K562 (cell line): ENCODE results near the gene JKAMP. TPM values are rescaled to one million over a fixed set of nuclear protein-coding genes. Genes with fewer than 3 reads are reported as not detected.

ENCODE experiments used
- CBFB ChIP-seq: sonication (generic); formaldehyde crosslinking; IDR thresholded peaks from 2 replicates; pipeline ENCODE4 v1.4.0; 2020; ENCODE audit warnings: mild to moderate bottlenecking, missing genetic modification reagents
- CBX3 ChIP-seq, 2 experiments: IDR thresholded peaks; 1 replicate in 1 of 2; 2 replicates in 1 of 2; pipeline ENCODE4 v1.6.1; 2012; ENCODE audit warnings: inconsistent platforms in 2 of 2, low read length in 2 of 2, borderline replicate concordance in 1 of 2, control low read depth in 1 of 2
- CEBPB ChIP-seq: fragments of 450-650 bp; IDR thresholded peaks from 2 replicates; pipeline ENCODE4 v1.6.1; 2016; ENCODE audit warnings: missing genetic modification characterization, missing compliant biosample characterization
- DPF2 ChIP-seq: fragments of 450-650 bp; IDR thresholded peaks from 2 replicates; pipeline ENCODE4 v1.6.1; 2016
- FOXA3 ChIP-seq, 2 experiments: fragments of 450-650 bp in 1 of 2; sonication (generic) in 1 of 2; formaldehyde crosslinking; IDR thresholded peaks in 1 of 2; conservative IDR thresholded peaks in 1 of 2; 2 replicates each; pipeline versions ENCODE4 v1.4.0 to v1.8.0; 2020 to 2022; ENCODE audit warnings: mild to moderate bottlenecking in 2 of 2, missing genetic modification reagents in 1 of 2
- GATA2 ChIP-seq: sonication (generic); formaldehyde crosslinking; IDR thresholded peaks from 2 replicates; pipeline ENCODE4 v1.4.0; 2020; ENCODE audit warnings: mild to moderate bottlenecking, missing genetic modification reagents
- JUNB ChIP-seq: fragments of 450-650 bp; formaldehyde crosslinking; conservative IDR thresholded peaks from 2 replicates; pipeline ENCODE4 v1.4.0; 2020; ENCODE audit warnings: mild to moderate bottlenecking
- NR3C1 ChIP-seq: sonication (generic); formaldehyde crosslinking; IDR thresholded peaks from 2 replicates; pipeline ENCODE4 v1.8.1; 2022; ENCODE audit warnings: missing genetic modification reagents
- PCBP1 ChIP-seq: fragments of 200-400 bp; formaldehyde crosslinking; IDR thresholded peaks from 2 replicates; pipeline ENCODE4 v1.6.1; 2018; ENCODE audit warnings: mild to moderate bottlenecking, low read depth, low read length; ENCODE audit not compliant: poor library complexity, severe bottlenecking
- PCBP2 ChIP-seq: fragments of 200-400 bp; formaldehyde crosslinking; IDR thresholded peaks from 2 replicates; pipeline ENCODE4 v1.6.1; 2018; ENCODE audit warnings: low read length, low read depth, mild to moderate bottlenecking, moderate library complexity; ENCODE audit not compliant: poor library complexity, severe bottlenecking
- SLC30A9 ChIP-seq: fragments of 250-450 bp; sonication (Bioruptor Pico); IDR thresholded peaks from 2 replicates; pipeline ENCODE4 v1.8.0; 2022; ENCODE audit warnings: mild to moderate bottlenecking, moderate library complexity
- SMAD2 ChIP-seq: fragments of 150-350 bp; IDR thresholded peaks from 2 replicates; pipeline ENCODE4 v1.6.1; 2014; ENCODE audit warnings: low read depth, mild to moderate bottlenecking, low read length
- TCF15 ChIP-seq: fragments of 250-450 bp; sonication (Bioruptor Pico); IDR thresholded peaks from 2 replicates; pipeline ENCODE4 v1.8.0; 2022; ENCODE audit warnings: moderate library complexity, mild to moderate bottlenecking, inconsistent platforms
- THRB ChIP-seq: fragments of 450-650 bp; formaldehyde crosslinking; conservative IDR thresholded peaks from 2 replicates; pipeline ENCODE4 v1.4.0; 2022; ENCODE audit warnings: mild to moderate bottlenecking, missing genetic modification characterization
- ZBTB33 ChIP-seq: sonication (generic); formaldehyde crosslinking; IDR thresholded peaks from 2 replicates; pipeline ENCODE4 v1.8.1; 2023; ENCODE audit warnings: mild to moderate bottlenecking, missing genetic modification reagents
- ZEB2 ChIP-seq: fragments of 450-650 bp; IDR thresholded peaks from 2 replicates; pipeline ENCODE4 v1.6.1; 2016
- ZNF354B ChIP-seq: fragments of 250-450 bp; sonication (Bioruptor Pico); IDR thresholded peaks from 2 replicates; pipeline ENCODE4 v1.4.0; 2020
- ZNF764 ChIP-seq: fragments of 250-450 bp; sonication (Bioruptor Pico); IDR thresholded peaks from 2 replicates; pipeline ENCODE4 v1.4.0; 2020; ENCODE audit warnings: low read depth, mild to moderate bottlenecking, moderate library complexity
- polyA plus RNA-seq, 8 experiments: library from polyadenylated mRNA; depleted of rRNA in 4 of 8; stranded (reverse) in 5 of 8; unstranded in 3 of 8; fragments of >200 nt; fragmentation: Nextera tagmentation in 2 of 8; fragmentation: Illumina TruSeq in 1 of 8; extraction: Ambion mirVana in 2 of 8; extraction: Trizol in 1 of 8; gene quantifications; 2 replicates each; pipeline versions ENCODE4 v1.2.1 to v1.2.3, GENCODE V29; 2011 to 2014; ENCODE audit warnings: inconsistent platforms in 1 of 8, missing spikeins in 1 of 8
- total RNA-seq, 7 experiments: library from RNA; depleted of rRNA in 6 of 7; stranded (reverse); fragments of >200 nt in 6 of 7; fragmentation: Illumina TruSeq in 2 of 7; extraction: Trizol in 2 of 7; gene quantifications; 2 replicates each; pipeline versions ENCODE4 v1.2.1 to v1.2.3, GENCODE V29; 2011 to 2021; ENCODE audit warnings: low replicate concordance in 1 of 7
- TF ChIP-seq, protein P1 (sequence below): sonication (generic); formaldehyde crosslinking; IDR thresholded peaks from 2 replicates; pipeline ENCODE4 v1.8.0; 2023; ENCODE audit warnings: mild to moderate bottlenecking, missing genetic modification reagents

JKAMP gene
- total and polyA plus RNA-seq, 9 of the 15 experiments (the other 6 are each of a cell fraction or from before 2014, with no cell fraction given) = 19.3 to 119 (median 33.8) TPM

DNA sequence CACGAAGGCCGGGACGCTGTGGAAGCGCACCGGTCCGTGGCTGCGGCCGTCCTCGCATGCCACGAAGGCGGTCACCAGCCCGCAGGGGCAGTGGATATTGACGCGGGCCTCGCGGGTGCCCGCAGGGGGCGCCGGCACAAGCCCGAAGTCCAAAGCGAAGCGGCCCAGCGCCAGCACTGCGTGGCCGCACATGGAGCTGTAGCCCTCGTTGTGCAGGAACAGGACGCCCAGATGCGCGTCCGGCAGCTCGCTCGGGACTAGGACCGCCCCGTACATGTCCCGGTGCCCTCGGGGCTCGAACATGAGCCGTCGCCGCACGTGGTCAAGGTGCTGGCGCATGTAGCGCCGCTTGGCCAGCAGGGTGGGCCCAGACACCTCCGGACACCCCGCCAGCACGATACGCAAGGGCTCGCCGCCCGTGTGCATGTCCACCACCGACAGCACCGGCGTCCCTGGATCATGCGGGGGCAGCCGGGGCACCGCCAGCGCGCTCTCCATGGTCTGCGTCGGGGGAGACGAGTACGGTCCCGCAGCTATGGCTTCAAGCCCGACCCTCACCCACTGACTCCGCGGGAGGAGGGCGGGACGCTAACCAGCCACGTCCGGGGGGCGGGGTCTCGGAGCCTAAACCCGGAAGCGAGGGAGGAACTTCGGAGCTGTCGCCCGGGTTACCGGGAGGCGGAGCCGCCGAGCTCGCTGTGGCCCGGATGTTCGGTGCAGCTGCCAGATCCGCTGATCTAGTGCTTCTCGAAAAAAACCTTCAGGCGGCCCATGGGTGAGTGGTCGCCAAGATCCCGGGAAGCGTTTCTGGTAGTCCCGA is at the start of gene JKAMP, which contains the start of gene L3HYPDH (continued):
- TF ChIP-seq NR3C1 (CRISPR knock-in tag) (peak; percentile 86), ZNF354B (CRISPR knock-in tag) (no peak), SLC30A9 (CRISPR knock-in tag) (no peak), FOXA3 (CRISPR knock-in tag; conservative IDR thresholded peaks at IDR 0.05 in 1 of 2, IDR thresholded peaks at IDR 0.05 in 1 of 2) (peak in 1 of 2 experiments; percentile 58; a peak in 1 of 4 replicates), ZNF764 (no peak), TCF15 (CRISPR knock-in tag) (no peak), CBFB (CRISPR knock-in tag) (no peak), DPF2 (no peak), THRB (CRISPR knock-in tag) (no peak), ZBTB33 (CRISPR knock-in tag) (peak; percentile 78), PCBP1 (no peak), CBX3 (IDR thresholded peaks at IDR 0.05; ENCODE audit: borderline replicate concordance in 1 of 2, low read length in 2 of 2) (peak in 1 of 2 experiments; percentile 65; a peak in 1 of 3 replicates), SMAD2 (no peak), JUNB (CRISPR knock-in tag) (no peak), PCBP2 (no peak), CEBPB (no peak), ZEB2 (no peak), GATA2 (CRISPR knock-in tag) (no peak)
- TF ChIP-seq, protein P1, sequence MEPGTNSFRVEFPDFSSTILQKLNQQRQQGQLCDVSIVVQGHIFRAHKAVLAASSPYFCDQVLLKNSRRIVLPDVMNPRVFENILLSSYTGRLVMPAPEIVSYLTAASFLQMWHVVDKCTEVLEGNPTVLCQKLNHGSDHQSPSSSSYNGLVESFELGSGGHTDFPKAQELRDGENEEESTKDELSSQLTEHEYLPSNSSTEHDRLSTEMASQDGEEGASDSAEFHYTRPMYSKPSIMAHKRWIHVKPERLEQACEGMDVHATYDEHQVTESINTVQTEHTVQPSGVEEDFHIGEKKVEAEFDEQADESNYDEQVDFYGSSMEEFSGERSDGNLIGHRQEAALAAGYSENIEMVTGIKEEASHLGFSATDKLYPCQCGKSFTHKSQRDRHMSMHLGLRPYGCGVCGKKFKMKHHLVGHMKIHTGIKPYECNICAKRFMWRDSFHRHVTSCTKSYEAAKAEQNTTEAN (CRISPR knock-in tag) = 0 out of 2 replicates have a peak, but pooled peaks have one; percentile 23
